GM19238 (cell line): ENCODE data around the gene MATCAP1.

ENCODE experiments used
- DNase-seq: peaks from one replicate; pipeline ENCODE4 v3.0.0; 2011; ENCODE audit warnings: low spot score; ENCODE audit not compliant: insufficient read length

The MATCAP1 gene

DNA sequence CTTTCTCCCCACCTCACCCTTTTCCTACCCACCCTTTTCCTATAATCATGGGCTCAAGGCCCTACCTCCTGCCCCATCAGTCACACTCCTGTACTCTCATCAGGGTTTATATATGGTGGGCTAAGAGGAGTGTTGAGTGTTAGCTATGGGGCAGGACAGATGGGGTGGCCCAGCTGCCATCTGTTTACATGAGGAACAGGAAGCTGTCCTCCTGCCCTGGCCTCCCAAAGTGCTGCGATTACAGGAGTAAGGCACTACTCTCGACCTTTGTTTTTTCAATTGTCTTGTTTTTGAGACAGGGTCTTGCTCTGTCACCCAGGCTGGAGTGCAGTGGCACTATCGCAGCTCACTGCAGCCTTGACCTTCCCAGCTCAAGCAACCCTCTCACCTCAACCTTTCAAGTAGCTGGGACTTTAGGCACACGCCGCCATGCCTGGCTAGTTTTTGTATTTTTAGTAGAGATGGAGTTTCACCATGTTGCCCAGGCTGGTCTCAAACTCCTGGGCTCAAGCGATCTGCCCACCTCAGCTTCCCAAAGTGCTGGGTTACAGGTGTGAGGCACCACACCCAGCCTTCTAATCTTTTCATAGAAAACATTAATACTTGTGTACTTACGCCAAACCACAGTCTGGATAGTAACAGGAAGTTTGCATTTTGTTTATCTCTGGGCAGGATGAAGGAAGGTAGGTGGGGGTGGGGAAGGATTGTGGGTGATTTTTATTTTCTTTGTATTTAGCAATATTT, 25.7 kb downstream of the MATCAP1 start:
- DNase-seq, result no peak

DNA sequence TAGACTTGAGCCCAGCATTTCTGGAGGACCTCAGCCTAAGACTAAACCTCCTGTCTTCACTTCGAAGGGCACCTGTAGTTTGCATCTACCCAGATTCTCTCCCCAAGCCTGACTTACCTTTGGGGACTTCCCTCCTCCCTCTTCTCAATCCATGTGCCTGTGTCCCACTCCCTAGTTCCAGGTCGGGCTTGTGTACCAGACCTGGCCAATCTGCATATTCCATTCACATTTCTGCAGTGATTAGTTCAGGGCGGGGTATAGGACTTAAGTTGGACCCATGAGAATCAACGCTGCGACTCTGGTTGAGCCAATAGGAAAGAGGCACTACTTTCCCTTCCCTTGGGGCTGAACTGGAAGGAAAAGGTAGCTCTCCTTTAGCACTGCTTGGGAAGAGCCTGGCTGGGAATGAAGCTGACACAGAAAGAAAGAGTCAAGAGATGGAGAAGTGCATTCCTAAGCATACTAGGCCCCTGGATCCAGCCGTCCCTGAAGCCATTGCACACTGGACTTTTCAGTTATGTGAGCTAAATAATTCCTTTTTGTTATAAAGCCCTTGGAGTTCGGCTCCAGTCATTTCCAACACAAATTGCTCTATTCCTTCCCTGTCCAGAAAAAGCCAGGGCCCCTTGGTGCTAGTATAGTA, 26.5 kb downstream of the MATCAP1 start:
- DNase-seq, result no peak

DNA sequence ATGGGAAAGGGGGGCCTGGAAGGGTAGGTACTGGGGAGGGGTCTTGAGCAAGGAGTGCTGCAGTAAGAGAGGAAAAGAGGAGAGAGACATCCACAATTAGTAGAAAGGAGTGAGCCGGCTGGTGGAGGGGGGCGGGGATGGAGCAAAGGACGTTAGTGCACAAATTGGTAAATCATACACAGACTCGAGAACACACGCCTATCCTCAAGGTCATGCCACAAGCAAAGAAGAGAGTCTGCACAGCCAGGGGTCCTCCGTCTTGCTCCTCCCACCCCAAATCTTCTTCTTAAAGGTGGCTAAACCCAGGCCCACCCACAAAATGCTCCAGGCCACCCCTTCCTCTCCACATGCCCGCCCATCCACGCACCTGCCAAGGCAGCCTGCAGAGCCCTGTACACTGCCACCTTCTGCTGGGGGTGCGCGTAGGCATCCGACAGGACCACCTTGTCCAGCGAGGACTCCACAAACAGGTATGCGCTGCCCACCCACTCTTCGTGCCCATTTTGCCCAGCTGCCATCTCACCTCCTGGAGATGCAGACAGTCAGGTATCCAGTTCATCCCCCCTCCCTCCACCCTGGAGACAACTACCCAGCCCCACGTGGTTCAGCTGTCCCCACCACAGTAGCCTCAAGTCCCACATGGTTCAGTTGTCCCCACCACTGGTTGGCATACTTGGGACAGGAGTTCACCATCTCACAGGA, 27.5 kb downstream of the MATCAP1 start:
- DNase-seq, result no peak

DNA sequence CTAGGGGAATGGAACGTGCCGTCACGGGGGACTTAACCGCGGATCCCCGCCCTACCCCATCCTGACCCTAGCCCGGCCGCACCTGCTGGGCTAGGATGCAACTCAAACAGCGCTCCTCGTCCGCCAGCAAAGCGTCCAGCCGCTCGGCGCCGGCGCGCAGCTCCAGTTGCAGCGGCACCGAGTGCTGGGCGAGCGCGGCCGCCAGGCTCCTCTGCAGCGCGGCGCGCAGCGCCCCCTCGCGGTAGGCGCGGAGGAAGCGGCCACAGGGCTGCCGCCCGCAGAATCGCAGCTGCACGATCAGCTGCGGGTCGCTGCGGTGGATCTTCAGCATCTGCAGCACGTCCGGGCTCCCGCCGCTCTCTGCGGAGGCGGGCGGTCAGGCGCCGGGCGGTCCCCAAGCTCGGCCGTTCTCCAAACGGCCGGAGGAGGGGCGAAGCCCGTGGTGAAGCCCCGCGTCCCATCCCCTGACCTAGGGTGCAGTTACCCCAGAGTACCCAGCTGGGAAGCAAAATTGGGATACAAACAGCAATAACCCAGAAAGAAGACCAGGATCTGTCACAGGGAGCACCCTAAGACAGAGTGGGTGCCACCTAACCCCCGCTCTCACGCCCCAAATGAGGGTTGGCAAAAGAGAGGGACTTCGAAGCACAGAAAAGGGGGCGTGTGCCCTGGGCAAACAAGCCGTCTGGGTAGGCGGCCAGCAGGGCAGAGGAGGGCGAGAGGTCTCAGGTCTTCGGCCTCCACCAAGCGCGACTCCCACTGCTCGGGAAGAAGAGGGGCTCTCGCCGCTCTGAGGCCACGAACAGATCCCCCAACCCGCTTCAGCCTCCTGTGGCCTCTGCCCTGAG, 28.2 kb downstream of the MATCAP1 start:
- peak; percentile 86 for DNase-seq

DNA sequence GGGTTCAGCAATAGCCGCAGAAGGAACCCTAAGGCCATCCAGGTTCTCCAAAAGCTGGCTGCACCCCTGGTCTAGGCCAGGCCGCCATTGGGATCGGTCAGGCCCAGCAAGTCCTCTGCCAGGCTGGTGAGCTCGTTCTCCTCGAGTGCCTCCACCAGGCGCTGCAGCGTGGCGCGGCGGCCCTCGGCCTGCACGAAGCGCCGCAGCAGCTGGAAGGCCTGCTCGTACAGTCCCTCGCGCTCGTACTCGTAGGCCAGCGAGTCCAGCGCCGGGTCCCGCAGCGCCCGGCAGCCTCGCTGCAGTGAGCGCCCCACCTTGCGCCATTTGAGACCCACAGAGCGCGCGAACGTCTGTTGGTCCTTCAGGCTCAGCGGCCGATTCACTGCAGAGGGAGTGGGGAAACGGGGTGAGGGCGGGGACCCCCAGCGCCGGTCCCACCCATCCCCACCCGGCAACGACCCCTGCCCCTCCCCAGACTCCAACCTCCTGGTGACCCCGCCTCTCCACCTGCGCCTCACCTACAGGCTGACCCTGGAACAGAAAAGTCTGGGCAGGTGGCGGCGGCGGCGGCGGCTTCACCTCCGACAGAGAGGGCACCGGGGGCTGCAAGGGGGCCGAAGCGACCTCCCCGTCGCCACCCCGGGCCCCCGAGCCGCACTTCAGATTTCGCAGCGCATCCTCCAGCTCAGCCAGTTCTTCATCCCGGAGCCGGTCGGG, 29.0 kb downstream of the MATCAP1 start:
- no peak for DNase-seq

DNA sequence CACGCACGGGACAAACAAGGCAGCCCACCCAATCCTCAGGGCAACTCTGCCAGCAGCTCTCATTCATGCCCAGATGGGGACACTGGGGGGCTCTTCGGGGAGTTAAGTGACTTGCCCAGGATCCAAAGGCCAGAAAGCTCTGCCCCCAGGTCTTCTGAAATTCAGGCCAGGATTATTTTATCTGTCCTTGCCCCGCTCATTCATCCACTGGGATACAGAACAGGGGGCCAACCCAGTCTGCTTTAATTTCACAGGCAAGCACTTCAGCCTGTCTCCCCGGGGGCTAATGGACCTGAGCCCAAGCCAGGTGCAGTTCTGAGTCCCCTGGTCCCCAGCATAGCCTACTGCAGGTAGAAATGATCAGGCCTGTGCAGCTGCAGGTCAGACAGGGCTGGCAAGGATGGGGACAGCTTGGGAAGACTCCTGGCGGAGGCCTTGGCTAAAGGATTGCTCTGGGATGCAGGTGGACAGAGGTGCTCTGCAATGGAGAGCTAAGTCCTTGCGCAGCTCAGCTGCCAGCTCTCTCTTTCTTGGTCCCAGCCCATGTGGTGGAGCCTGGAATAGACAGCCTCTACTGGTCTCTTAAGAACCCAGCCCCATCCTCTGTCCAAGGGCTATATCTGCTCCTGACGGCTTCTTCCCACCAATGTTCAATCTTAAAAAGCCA, 32.2 kb downstream of the MATCAP1 start:
- DNase-seq, result no peak

DNA sequence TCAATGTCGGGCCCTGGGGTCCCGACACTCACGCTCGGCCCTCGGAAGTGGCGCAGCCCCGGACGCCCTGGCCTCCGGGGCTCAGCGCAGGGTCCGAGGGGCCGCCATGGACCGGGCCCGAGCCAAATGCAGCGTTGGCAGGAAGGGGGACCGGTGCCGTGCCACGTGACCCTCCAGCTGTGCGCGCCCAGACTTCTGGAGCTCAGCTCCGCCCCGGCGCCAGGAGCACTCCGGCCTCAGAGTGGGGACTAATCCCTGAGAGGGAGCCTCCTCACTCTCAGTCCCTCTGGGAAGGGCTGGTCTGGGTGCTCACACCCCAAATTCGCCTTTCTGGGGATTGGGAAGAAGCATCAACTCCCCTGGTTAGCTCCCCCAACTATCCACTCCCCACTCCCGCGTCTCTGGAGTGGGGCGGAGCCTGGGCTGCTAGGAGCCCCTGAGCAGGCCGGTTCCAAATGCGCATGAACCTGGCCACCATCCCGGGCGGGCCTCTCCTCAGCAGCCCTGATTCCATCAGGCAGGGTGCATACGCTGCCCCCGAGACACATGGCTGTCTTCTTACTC, 32.8 kb downstream of the MATCAP1 start, which contains the start of gene B3GNT9:
B3GNT9 (minus strand) TSS at position 166 of the 564 bp plus-strand sequence. CDS start 513 bp downstream, outside the sequence.
- peak; percentile 72 for DNase-seq

DNA sequence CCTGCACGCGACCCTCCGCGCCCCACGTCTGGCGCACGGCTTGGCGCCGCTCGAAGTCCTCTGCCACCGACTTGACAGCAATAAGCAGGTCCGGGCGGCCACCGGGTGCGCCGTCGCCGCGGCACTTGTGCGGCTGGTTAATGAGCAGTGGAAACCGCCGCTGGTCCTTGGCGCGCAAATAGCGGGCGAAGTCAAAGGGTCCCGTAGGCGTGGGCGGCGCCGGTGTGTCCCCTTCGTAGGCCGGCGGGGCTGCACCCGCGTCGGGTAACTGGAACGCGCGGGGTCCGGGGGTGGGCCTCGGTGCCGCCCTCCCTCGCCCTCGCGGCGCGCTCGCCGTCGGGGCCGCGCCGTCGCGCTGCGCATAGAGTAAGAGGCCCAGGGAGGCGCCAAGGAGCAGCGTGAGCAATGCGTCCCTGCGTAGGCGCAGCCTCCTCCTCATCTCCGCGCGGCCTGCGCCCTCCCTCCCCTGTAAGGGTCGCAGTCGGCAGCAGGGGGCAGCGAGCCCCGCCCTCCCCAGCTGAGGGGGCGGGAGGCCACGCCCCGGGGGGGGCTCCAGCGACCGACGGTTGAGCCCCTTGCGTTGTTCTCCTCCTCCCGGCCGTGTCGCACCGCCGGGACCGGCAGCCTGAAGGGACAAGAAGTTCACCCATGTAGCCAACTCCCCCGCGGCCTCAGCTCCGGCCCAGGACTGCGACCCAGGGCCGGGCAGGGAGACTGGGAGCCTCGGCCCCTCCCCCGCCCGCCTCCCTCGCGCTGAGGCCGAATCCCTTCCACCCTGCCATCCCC, 33.5 kb downstream of the MATCAP1 start:
- peak; percentile 60 for DNase-seq

DNA sequence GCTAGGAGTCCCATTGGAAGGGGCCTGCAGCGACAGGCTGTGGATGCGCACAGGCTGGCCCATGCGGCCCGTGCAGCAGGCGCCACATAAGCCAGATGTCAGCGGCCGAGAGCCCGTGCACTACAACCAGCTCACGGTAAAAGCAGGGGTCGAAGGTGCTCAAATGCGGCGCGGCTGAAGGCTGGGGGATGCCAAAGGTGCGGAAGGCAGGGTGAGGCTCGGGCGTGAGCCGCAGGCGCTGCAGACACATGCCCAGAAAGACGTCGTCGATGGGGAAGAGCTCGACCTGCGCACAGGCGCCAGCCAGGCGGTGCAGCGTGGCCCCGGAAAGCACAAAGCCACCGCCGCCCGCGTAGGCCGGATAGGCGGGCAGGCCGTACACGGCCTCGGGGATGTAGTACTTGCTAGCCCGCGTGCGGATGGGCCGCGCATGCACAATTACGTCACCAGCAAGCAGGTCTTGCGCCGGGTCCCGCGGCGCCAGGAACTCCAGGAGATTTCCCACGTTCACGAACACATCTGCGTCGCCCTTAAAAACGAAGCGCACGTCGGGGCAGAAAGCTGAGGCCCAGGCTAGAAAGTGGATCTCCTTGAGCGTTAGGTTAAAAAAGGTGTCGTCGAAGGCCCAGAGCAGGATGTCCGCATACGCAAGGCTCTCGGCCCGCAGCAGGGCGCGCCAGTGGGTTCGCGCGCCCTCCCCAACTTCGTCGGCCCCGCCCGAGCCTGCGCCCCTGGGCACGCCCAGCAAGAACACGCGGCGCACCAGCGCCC, 34.3 kb downstream of the MATCAP1 start:
- DNase-seq, result no peak

DNA sequence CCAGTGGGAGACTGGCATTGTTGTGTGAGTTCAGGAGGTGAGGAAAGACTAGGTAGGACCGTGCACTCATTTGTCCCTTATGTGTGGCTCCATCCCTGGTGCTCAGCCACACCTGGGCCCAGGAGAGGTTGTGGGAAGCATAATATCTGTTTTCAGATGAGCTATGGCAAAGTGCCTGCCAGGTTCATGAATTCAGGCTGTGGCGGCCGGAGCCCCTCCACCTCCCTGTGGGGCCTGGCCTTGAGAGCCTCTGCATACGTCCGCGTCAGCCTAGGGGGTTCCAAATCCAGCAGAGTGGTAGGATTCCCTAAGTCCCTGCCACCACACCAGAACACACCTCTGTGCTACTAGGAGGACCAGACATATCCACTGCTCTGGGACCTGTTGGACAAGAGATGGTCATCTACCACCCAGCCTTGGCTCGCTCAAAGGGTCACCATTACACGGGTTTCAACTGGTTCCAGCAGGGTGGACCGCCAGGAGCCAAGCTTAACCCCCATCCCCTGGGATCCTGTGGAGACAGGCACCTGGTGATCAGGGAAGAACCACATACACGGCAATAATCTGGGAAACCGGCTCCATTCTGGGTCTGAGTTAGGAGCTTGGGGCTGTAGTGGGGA, 35.0 kb downstream of the MATCAP1 start:
- DNase-seq, result no peak

DNA sequence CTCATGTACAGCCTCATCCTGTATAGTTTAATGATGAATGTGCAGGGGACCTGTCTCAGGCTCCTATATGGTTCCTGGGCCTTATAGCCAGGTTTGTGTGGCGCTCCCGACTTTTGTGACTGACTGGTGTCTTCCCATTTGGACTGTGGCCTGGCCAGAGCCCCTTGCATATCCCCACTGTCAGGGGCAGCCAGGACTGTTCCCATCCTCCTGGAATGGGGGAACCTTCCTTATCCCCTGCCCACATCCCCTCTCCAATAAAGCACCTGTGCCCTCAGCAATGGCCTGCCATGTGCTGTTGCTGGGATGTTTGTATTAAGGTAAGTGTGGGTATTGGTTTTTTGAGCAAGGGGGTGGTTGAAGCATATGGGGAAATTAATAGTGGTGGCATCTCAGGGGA, 35.5 kb downstream of the MATCAP1 start:
- DNase-seq, result no peak

DNA sequence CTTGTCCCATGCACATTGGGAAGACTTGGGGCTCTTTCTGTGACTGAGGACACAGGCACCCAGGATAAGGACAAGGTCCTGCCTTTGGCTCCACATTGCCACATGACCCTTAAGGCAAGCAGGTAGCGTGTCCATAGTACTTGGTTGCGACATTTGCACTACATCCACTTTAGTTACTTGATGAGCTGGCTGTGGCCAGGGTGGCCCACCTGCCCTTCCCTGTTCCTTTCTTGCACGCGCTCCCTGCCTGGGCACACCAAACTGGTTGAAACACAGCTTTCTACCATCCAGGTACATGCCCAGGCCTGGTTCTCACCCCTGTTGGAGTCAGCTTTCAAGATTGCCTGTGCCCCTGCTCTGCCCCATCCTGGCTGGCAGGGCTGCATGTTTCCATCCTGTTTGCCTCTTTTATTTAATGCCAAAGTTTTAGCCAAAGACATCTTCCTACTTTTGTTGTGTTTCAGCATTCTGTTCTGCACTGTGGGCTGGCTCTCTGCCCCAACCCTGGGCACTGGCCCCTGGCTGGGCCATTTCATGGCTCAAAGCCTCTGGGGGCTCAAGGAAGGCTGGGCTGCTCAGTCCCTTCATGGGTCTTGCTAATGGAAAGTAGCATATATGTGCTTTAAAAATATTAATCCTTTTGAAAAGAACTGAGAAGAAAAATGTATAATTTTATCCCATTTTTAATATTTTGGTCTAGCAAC, 36.2 kb downstream of the MATCAP1 start:
- no peak for DNase-seq

DNA sequence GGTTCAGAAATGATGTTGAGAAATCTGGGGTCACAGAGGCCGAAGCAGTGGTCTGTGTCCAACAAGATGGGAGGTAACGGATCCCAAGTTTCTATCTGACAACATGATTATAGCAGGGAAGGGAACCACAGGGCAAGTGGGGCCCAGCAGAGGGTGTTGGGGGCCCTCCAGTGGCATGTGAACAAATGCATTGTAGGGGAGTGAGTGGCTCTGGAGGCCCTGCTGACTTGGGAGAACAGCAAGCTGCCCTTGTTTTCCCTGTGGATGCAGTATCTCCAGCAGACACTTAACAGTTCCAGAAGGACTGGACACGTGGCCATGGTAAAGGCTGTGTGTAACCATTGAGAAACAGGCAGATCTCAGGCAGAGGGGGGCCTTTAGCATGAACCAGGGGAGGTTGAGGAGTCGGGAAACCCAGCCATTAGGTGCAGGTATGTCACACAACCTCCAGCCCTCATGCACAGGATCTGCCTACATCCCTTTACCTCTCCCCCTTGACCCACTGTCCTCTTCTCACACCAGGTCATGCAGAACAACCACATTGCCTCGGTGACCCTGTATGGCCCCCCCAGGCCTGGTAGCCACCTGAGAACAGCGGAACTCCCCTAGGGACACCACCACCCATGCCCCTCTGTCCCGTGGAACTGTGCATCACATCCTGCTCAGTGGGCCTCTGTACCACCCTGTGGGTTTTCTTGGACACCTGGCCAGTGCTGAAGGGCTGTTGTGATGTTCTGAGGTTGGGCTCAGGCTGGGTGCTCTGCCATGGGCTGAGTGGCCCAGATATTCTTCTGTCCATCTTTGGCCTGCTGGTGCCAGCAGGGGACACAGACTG, 37.0 kb downstream of the MATCAP1 start:
- DNase-seq, result no peak

DNA sequence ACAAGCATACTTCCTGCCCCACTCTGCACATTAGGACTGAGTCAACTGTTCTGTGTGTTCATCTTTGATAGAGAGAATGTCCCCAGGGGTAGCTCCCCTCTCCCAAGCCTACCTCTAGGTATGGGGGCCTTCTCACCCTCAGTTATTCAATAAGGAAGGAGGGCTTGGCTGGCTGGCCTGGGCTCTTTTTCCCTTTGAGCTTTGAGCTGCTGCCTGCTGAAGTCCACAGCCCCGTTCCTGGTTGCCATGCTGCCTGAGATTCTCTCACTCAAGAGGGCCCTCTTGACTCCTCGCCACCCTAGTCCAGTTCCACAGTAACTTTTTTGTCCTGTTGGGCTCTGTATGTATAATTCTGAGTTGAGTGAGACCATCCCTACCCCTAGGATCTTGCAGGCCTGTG, 38.0 kb downstream of the MATCAP1 start:
- DNase-seq, result no peak

DNA sequence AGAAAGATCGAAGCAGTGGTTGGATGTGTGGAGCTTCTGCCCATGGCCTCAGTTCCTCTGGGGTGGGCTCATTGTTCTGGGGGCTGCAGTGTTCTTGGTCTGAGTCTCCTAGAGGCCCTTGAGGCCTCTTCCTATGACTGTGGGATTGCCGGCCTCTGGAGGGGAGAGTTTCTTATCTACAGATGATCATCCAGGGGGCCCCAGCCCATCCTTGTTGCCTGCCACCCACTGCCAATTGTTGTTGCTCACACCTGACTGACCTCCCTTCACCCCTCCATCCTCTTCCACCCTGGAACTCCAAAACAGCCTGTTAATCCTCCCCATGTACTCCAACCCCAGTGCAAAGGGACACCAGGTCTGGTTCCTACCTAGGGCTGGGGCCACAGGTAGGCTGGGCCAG, 38.8 kb downstream of the MATCAP1 start:
- DNase-seq, result no peak

DNA sequence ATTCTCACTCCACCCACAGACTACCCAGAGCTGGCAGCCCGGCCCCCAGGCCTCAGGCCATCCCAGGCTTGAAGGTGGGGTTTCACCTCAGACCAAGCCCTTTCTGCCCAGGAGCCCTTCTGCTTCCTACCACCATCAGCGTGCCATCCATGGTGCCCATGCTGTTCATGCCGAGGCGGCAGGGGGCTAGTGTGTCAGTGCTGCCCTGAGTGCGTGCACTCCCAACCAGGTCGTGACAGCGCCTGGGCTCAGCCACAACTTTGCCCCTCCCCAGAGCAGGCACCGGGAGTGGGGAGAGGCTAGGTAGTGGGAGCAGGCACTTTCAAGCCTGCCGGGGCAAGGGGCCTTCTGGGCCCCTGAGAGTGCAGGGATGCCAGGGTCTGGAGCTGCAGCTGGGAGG, 41.4 kb downstream of the MATCAP1 start:
- no peak for DNase-seq
